ENCODE data around the gene ZNF418.

DNA sequence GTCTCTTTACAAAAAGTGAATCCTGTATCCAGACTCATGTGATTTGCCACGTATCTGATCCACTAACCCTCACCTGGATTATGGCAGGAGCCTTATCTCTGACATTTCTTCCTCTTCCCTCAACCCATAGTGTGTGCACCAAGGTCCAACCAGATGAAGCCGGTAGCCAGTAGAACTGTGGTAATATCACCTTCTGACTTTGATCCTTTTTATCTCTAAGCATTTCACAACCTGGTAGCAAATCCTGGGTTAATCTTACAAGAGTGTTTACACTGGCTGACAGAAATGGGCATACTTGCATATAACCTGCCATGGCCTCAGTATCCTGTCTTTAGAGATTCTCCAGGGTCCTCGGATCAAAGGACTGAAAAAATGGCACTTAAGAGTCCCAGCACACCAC is 20.7 kb downstream of the ZNF418 start:
- no peak for TF ChIP-seq EZH2 (IDR thresholded peaks at IDR 0.05; ENCODE audit: borderline replicate concordance, low read depth, low read length, severe bottlenecking)
- no peak for TF ChIP-seq CTCF (IDR thresholded peaks at IDR 0.05; ENCODE audit: borderline replicate concordance, extremely low read depth, low read length, poor library complexity, severe bottlenecking)
